NCI-H226 (cell line): ENCODE results near the gene SFMBT2.
"Not testable (repeated sequence)": the region's sequence is repeated elsewhere in the genome, so short reads cannot be mapped to it uniquely, and the experiment has no call there.

ENCODE experiments used
- DNase-seq: peaks from one replicate; pipeline ENCODE4 v3.0.0-alpha.2; 2015

Gene SFMBT2

DNA sequence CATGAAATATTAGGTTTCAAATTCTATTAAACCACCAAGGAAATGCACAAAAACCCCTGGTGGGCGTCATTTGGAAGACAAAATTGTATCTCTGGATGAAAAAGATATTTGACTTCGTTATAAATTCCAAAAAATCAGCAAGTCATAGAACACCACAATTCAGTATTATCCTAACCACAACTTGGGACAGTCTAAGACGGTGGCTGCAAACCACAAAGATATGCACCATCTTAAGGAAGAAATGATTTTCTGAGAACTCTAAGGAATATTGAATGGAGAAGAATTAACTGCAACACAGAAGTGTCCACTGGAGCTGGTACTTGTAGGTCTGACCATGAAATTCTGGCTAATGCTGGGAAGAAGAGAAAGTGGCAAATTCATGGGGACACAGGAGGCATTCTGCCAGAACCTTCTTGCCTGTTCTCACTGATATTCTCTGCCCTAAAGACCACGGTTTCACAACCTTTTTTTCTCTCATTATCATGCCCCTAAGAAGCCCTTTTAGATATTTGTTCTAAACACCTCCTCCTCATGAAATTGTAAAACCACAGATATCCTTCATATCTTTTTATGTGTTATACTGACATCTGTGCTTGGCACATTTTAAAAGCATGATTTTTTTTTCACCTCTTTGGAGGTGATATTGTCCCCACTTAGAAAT, 92.9 kb downstream of the SFMBT2 start:
- DNase-seq, result no peak

DNA sequence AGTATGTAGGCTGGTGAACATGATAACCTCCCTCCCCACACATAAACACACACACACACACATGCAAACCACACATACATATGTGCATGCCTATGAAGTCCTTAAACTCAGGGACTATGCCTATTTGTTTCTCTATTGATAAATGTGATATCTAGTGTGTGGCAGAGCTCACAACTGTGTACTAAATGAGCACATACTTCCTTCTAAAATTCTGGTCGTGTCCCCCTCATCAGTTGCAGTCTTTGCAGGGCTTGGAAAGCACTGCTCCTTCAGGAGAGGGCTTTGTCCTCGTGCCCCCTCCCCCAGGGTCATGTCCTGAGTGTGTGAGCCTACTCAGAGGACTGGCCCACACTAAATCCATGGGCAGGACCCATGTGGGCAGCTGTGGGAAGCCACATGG, 94.0 kb downstream of the SFMBT2 start:
- no peak for DNase-seq

GRCh38 chr10:7315906-7316305, 94.9 kb downstream of the SFMBT2 start:
- no peak for DNase-seq

DNA sequence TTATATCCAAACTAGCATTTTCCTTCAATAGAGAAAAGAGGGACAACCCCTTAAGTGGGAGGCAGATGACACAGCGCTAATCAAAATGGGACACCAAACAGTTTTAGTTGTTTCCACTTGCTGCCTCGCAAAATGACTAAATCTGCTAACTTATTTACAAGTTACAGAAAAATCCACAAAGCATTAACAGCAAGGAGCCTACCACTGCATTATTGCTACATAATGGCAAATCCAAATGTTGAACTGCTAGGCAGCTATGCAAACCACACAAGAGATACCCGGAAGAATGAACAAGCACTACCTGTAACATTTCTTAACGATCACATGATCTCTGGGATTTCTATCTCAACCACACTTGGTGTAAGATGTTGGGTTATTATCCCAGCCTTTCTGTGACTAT, 96.7 kb downstream of the SFMBT2 start:
- DNase-seq, result no peak

GRCh38 chr10:7312488-7312857, 98.4 kb downstream of the SFMBT2 start:
- no peak for DNase-seq

- DNase-seq, result not testable (repeated sequence)
These were observed 98.9 kb downstream of the SFMBT2 start for GRCh38 chr10:7311850-7312487.

GRCh38 chr10:7311218-7311849, 99.5 kb downstream of the SFMBT2 start:
- DNase-seq, result peak; percentile 34

DNA sequence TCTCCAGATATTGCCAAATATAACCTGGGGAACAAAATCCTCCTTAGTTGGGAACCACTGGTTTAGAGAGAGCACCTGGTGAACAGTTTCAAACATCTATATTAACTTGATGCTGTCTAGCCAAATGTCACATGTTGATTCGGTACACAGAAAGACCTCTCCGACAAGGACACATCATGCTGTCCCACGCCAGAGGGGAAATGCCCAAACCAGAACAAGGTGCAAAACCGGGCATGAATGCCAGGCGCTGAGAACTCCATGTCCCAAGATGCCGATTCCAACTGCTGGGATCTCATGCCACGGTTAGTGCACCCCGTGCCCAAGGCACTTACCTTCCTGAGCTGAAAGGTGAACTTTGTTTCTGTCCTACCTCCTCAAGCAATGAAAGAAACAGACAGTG, 100.8 kb downstream of the SFMBT2 start:
- DNase-seq, result no peak

DNA sequence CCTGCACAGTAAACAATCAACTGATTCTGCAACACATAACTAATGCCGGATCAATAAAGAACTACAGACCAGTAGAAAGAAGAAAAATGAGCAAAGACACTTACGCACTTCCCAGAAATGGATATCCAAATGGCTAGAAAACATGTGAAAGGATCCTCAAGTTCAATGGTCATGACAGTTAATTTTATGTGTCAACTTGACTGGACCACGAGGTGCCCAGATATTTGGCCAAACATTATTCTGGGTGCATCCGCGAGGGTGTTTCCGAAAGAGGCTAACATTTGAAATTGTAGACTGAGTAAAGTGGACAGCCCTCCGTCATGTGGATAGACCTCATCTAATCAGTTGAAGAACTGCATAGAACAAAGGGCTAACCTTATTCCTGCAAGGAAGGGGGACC, 102.0 kb downstream of the SFMBT2 start:
- no peak for DNase-seq

DNA sequence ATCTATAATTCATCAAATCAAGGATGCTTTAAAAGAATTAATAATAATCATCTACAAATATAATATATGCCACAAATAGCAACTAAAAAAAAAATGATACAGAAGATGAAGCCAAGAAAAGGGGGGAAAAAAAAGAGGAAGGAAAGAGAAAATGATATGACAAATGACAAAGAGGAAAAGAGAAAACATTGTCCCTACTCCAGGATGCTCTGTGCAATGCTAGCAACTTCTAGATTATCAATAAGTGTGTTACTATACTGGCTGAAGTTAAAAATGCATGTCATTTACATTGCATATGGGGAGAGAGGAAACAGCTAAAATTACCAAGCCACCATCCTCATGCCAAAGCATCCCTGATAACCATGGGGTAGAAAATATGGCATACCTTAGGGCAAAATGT, 104.2 kb downstream of the SFMBT2 start:
- no peak for DNase-seq

GRCh38 chr10:7306147-7306546, 104.7 kb downstream of the SFMBT2 start:
- DNase-seq, result no peak

GRCh38 chr10:7305053-7305452, 105.8 kb downstream of the SFMBT2 start:
- DNase-seq, result no peak

DNA sequence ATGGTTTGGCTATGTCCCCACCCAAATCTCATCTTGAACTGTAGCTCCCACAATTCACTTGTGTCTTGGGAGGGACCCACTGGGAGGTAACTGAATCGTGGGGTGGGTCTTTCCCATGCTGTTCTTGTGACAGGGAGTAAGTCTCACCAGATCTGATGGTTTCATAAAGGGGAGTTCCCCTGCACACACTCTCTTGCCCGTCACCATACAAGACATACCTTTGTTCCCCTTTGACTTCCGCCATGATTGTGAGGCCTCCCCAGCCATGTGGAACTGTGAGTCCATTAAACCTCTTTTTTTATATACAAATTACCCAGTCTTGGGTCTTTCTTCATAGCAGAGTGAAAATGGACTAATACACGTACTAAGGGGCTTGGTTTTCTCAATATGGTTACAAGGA, 106.7 kb downstream of the SFMBT2 start:
- no peak for DNase-seq

- DNase-seq, result no peak
These were observed 107.8 kb downstream of the SFMBT2 start for GRCh38 chr10:7302930-7303557.

GRCh38 chr10:7302392-7302906, 108.4 kb downstream of the SFMBT2 start:
- no peak for DNase-seq

DNA sequence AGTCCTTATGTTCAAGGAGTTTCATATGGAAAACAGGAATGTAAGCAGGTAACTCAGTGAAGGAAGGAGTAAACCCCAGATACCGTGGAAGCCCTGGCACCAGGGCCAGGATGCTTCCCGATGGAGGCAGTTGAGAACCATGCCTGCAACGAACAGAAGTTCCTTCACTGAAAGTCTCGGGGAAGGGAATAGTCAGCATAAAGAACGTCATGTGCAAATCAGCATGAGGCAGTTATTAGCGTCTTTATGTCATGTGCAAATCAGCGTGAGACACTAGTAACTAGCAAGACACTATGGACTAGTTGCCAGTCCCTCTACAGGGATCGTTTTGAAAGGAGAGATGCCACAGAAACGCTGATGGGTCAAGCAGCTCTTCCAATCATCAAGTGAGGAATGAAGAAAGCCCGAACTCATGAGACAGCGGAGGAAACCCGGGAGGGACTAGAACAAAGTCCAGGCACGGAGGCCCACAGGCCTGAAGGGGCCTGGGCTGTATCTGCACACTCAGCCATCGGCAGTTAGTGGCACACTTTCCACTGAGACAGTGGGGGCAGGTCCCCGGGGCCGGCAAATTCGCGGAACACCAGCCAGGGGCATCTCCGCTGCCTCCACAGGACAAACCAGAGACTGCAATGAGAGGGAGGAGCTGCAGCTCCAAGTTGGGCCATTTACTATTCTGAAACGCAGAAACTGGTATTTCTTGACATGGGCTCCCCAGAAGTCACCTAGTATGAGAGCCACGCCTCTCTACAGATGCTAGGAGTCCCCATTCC, 109.6 kb downstream of the SFMBT2 start:
- DNase-seq, result no peak

- DNase-seq, result peak; percentile 3
These were observed 110.4 kb downstream of the SFMBT2 start for GRCh38 chr10:7300384-7300971.

DNA sequence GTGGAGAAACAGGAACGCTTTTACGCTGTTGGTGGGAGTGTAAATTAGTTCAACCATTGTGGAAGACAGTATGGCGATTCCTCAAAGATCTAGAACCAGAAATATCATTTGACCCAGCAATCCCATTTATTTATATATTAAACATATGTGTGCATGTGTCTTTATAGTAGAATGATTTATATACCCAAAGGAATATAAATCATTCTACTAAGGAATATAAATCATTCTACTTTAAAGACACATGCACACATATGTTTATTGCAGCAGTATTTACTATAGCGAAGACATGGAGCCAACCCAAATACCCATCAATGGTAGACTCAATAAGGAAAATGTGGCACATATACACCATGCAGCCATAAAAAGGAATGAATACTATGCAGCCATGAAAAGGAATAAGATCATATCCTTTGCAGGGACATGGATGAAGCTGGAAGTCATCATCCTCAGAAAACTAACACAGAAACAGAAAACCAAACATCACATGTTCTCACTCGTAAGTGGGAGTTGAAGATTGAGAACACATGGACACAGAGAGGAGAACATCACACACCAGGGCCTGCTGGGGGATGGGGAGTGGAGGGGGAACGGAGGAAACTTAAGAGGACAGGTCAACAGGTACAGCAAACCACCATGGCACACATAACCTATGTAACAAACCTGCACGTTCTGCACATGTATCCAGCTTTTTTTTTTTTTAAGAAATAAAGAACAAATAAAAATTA, 111.1 kb downstream of the SFMBT2 start:
- DNase-seq, result peak; percentile 17

DNA sequence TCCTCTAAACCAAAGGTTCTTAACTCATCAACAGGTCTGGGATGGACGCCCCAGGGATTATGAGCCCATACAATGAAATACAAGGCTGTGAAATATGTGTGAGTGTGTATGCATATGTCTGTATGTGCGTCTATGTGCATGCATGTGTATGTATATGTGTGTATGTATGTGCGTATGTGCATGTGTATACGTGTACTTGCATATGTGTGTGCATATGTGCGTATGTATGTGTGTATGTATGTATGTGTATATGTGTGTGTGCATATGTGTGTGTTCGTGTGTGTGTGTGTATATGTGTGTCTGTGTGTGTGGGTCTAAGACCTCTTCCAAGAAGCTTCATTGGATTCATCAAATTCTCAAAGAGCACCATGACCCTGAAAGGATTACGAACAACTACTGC, 112.3 kb downstream of the SFMBT2 start:
- DNase-seq, result no peak

DNA sequence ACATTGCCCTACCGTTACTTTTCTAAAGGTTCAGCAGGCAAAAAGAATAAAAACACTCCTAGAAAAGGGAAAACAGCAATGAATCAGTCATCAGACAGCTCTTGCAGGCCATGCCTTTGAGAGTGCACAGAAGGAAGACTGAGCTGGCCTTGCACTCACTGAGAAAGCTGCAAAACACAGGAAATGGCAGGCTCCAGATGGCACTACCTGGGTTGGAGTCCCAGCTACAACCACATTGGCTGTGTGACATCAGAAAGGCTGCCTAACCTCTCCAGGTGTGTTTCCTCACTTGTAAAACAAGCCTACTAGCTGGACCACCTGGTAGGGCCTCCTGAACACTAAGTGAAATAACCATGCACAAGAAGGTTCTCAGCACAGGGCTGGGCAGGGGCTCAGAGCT, 113.7 kb downstream of the SFMBT2 start:
- DNase-seq, result no peak

DNA sequence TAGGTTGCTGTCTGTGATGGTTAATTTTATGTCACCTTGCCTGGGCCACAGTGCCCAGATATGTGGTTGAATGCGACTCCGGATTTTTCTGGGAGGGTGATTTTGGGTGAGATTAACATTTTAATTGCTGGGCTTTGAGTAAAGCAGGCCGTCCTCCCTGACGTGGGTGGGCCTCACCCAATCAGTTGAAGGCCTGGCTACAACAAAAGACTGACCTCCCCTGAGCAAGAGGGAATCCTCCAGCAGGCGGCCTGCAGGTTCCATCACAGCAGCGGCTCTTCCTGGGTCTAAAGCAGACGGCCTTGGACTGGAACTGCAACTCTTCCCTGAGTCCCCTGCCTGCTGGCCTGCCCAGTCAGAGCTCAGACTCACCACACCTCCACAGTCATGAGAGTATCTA, 114.2 kb downstream of the SFMBT2 start:
- DNase-seq, result no peak

- no peak for DNase-seq
These were observed 114.8 kb downstream of the SFMBT2 start for GRCh38 chr10:7296076-7296475.
